Measurements from ENCODE around the gene GTF3C2.

Gene GTF3C2

DNA sequence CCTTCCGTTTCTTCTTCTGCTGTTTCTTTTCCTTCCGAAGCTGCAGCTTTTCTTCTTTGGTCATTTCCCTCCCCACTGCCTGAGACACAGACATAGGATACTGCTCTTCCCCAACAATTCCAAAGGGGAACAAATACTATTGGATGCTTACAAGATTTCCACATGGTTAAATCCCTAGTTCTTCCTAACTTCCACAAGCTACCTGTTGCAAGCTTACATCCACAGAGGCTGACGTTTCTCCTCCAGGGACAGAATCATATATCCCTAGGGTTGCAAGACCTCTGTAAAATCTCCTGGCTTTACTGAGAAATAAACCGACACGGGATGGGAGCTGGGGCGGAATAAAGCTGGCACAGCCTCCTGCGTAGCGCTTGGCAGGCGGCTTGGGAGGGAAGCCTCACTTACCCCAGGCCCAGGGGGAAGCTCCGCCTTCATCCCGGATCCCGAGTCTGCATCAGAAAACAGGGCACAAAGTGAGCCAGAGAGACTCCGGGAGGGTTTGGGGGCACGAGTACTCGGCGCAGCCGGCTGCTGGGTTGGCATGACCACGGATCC, 13.0 kb upstream of the GTF3C2 start:
- H3K4me3 ChIP-seq (ENCODE audit: low read depth, low read length), result peak overlapping the region; percentile 78
- DNase-seq (ENCODE audit: low read depth), result peak; percentile 72
- TF ChIP-seq, protein P1, sequence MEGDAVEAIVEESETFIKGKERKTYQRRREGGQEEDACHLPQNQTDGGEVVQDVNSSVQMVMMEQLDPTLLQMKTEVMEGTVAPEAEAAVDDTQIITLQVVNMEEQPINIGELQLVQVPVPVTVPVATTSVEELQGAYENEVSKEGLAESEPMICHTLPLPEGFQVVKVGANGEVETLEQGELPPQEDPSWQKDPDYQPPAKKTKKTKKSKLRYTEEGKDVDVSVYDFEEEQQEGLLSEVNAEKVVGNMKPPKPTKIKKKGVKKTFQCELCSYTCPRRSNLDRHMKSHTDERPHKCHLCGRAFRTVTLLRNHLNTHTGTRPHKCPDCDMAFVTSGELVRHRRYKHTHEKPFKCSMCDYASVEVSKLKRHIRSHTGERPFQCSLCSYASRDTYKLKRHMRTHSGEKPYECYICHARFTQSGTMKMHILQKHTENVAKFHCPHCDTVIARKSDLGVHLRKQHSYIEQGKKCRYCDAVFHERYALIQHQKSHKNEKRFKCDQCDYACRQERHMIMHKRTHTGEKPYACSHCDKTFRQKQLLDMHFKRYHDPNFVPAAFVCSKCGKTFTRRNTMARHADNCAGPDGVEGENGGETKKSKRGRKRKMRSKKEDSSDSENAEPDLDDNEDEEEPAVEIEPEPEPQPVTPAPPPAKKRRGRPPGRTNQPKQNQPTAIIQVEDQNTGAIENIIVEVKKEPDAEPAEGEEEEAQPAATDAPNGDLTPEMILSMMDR (IDR thresholded peaks at IDR 0.05; ENCODE audit: low read depth, low read length), result no peak
- no peak for TF ChIP-seq MAX (IDR thresholded peaks at IDR 0.05; ENCODE audit: low read depth, low read length)
- TF ChIP-seq MYC (IDR thresholded peaks at IDR 0.05; ENCODE audit: low read depth, low read length), result no peak
- TF ChIP-seq POLR2A (IDR thresholded peaks at IDR 0.05; ENCODE audit: extremely low read depth, insufficient read length), result no peak

- TF ChIP-seq MAX (IDR thresholded peaks at IDR 0.05; ENCODE audit: low read depth, low read length) (no peak), POLR2A (IDR thresholded peaks at IDR 0.05; ENCODE audit: extremely low read depth, insufficient read length) (no peak), MYC (IDR thresholded peaks at IDR 0.05; ENCODE audit: low read depth, low read length) (no peak)
- TF ChIP-seq, protein P1 (IDR thresholded peaks at IDR 0.05; ENCODE audit: low read depth, low read length), result no peak
- DNase-seq (ENCODE audit: low read depth), result no peak
These were observed 7.4 kb upstream of the GTF3C2 start for GRCh38 chr2:27363933-27364332.

DNA sequence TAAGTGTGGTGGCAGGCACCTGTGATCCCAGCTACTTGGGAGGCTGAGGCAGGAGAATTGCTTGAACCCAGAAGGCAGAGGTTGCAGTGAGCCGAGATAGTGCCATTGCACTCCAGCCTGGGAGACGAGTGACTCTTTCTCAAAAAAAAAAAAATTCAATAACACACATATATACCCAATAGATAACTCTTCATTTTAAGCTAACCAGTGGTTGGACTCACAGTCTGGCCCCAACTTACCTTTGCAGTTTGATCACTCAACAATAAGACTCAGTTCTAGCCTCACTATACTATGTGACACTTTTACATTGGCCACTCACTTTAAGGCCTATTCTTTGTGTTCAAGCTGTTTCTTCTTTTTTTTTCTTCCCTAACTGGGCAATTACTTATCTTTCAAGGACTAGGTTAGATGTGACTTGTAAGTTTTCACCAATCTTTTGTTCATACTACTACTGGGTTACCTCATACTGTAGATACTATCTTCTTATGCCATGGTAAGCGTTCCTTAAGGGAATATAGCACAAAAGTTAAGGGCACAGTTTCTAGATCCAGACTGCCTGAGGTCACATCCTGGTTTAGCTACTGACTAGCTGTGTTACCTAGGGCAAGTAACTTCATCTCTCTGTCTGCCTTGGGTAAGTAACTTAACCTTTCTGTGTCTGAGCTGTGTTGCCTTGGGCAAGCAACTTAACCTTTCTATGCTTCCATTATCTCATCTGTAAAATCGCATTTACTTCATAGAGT, 6.3 kb upstream of the GTF3C2 start:
- H3K4me3 ChIP-seq (ENCODE audit: low read depth, low read length), result no peak overlapping the region
- TF ChIP-seq MAX (IDR thresholded peaks at IDR 0.05; ENCODE audit: low read depth, low read length) (no peak), MYC (IDR thresholded peaks at IDR 0.05; ENCODE audit: low read depth, low read length) (no peak), POLR2A (IDR thresholded peaks at IDR 0.05; ENCODE audit: extremely low read depth, insufficient read length) (no peak)
- TF ChIP-seq, protein P1 (IDR thresholded peaks at IDR 0.05; ENCODE audit: low read depth, low read length), result no peak
- no peak for DNase-seq (ENCODE audit: low read depth)

More at GRCh38 chr2:27363933-27364332, 7.4 kb upstream of the GTF3C2 start:
- no peak overlapping the region for H3K4me3 ChIP-seq (ENCODE audit: low read depth, low read length)

DNA sequence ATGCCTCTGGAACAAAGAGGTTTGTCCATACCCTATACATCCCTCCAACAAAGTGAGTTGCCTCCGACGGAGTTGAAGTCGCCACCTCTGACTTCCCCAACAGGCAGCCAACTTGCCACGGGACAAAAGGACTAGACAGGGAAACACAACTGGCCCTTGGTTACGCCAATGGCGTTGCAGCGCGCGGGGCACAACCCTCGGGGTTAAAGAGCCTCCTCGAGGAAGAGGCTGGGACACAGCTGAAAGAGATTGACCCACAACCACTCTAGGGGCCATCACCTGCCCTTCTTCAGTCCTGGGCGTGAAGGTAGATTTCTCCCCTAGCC, 545 bp downstream of the GTF3C2 start:
- peak; percentile 89 for DNase-seq (ENCODE audit: low read depth)
- H3K4me3 ChIP-seq (ENCODE audit: low read depth, low read length), result peak overlapping the region; percentile 81
- TF ChIP-seq MAX (IDR thresholded peaks at IDR 0.05; ENCODE audit: low read depth, low read length) (no peak), POLR2A (IDR thresholded peaks at IDR 0.05; ENCODE audit: extremely low read depth, insufficient read length) (no peak), MYC (IDR thresholded peaks at IDR 0.05; ENCODE audit: low read depth, low read length) (no peak)
- TF ChIP-seq, protein P1 (IDR thresholded peaks at IDR 0.05; ENCODE audit: low read depth, low read length), result no peak

DNA sequence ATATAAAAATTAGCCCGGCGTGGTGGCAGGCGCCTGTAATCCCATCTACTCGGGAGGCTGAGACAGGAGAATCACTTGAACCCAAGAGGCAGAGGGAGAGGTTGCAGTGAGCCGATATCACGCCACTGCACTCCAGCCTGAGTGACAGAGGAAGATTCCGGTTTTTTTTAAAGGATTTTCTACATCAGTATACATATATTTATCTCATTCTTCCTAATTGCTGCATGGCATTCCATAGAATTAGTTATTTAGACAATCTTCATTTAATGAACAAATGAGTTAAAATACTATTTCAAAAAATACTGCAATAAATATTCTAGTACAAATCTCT, 2.0 kb downstream of the GTF3C2 start:
- no peak for TF ChIP-seq MAX (IDR thresholded peaks at IDR 0.05; ENCODE audit: low read depth, low read length)
- TF ChIP-seq POLR2A (IDR thresholded peaks at IDR 0.05; ENCODE audit: extremely low read depth, insufficient read length), result no peak
- no peak for TF ChIP-seq MYC (IDR thresholded peaks at IDR 0.05; ENCODE audit: low read depth, low read length)
- TF ChIP-seq, protein P1 (IDR thresholded peaks at IDR 0.05; ENCODE audit: low read depth, low read length), result no peak
- DNase-seq (ENCODE audit: low read depth), result no peak
- H3K4me3 ChIP-seq (ENCODE audit: low read depth, low read length), result peak overlapping the region; percentile 81
